ENCODE data around the gene RNF13.

DNA sequence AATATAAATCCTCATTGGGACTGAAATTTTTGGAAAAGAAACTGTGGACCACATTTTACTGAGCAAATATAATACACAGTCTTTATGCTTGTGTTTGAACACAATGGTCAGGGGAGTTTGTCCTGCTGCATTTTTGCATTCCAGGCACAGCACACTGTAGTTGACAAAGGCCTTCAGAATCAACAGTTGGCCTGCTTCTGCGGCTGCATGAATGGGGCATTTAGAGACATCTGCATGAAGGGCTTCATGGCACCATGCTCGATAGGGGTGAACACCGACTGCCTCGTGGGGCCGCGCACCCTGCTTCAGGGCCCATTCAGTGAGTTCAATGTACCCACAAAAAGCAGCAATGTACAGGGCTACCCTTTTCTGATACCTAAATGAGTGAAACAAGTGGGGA, 45.3 kb upstream of the RNF13 start:
- TF ChIP-seq CSDC2 (CRISPR knock-in tag; IDR thresholded peaks at IDR 0.05) (no peak), ZFP3 (CRISPR knock-in tag; IDR thresholded peaks at IDR 0.05) (no peak), SNAI2 (CRISPR knock-in tag; IDR thresholded peaks at IDR 0.05) (no peak), RARB (CRISPR knock-in tag; IDR thresholded peaks at IDR 0.05) (no peak), ZC3H10 (CRISPR knock-in tag; IDR thresholded peaks at IDR 0.05) (no peak), ZFP30 (CRISPR knock-in tag; IDR thresholded peaks at IDR 0.05) (no peak), PPARA (CRISPR knock-in tag; IDR thresholded peaks at IDR 0.05; ENCODE audit: borderline replicate concordance) (no peak), GLIS3 (CRISPR knock-in tag; IDR thresholded peaks at IDR 0.05) (no peak), ARNTL (CRISPR knock-in tag; IDR thresholded peaks at IDR 0.05; ENCODE audit: borderline replicate concordance, low read depth) (no peak), ZNF70 (CRISPR knock-in tag; IDR thresholded peaks at IDR 0.05) (no peak), TOX (CRISPR knock-in tag; IDR thresholded peaks at IDR 0.05; ENCODE audit: borderline replicate concordance) (no peak), ESRRG (CRISPR knock-in tag; IDR thresholded peaks at IDR 0.05) (no peak)
- TF ChIP-seq, protein P1, sequence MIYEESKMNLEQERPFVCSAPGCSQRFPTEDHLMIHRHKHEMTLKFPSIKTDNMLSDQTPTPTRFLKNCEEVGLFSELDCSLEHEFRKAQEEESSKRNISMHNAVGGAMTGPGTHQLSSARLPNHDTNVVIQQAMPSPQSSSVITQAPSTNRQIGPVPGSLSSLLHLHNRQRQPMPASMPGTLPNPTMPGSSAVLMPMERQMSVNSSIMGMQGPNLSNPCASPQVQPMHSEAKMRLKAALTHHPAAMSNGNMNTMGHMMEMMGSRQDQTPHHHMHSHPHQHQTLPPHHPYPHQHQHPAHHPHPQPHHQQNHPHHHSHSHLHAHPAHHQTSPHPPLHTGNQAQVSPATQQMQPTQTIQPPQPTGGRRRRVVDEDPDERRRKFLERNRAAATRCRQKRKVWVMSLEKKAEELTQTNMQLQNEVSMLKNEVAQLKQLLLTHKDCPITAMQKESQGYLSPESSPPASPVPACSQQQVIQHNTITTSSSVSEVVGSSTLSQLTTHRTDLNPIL (CRISPR knock-in tag; IDR thresholded peaks at IDR 0.05; ENCODE audit: low read depth), result no peak
- TF ChIP-seq, protein P2, sequence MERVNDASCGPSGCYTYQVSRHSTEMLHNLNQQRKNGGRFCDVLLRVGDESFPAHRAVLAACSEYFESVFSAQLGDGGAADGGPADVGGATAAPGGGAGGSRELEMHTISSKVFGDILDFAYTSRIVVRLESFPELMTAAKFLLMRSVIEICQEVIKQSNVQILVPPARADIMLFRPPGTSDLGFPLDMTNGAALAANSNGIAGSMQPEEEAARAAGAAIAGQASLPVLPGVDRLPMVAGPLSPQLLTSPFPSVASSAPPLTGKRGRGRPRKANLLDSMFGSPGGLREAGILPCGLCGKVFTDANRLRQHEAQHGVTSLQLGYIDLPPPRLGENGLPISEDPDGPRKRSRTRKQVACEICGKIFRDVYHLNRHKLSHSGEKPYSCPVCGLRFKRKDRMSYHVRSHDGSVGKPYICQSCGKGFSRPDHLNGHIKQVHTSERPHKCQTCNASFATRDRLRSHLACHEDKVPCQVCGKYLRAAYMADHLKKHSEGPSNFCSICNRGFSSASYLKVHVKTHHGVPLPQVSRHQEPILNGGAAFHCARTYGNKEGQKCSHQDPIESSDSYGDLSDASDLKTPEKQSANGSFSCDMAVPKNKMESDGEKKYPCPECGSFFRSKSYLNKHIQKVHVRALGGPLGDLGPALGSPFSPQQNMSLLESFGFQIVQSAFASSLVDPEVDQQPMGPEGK (CRISPR knock-in tag; IDR thresholded peaks at IDR 0.05; ENCODE audit: borderline replicate concordance), result no peak

Measured in SK-N-SH treated with all-trans-retinoic acid at 6 μM for 48 hours (cell line).